Fibroblast of pulmonary artery (primary cell): ENCODE data around the gene SBF1.

ENCODE experiments used
- DNase-seq: peaks from one replicate; pipeline ENCODE4 v3.0.0-alpha.2; 2010; ENCODE audit warnings: low read depth
- H3K4me3 ChIP-seq: replicated peaks from 2 replicates; pipeline ENCODE4 v1.5.1; 2011; ENCODE audit warnings: low read depth, mild to moderate bottlenecking, control low read depth, low read length, moderate library complexity
- TF ChIP-seq, protein P1 (sequence below): IDR thresholded peaks from 2 replicates; pipeline ENCODE4 v1.5.1; 2011; ENCODE audit warnings: mild to moderate bottlenecking, control low read depth, low read length, inconsistent platforms; ENCODE audit errors: missing control alignments

The SBF1 gene

DNA sequence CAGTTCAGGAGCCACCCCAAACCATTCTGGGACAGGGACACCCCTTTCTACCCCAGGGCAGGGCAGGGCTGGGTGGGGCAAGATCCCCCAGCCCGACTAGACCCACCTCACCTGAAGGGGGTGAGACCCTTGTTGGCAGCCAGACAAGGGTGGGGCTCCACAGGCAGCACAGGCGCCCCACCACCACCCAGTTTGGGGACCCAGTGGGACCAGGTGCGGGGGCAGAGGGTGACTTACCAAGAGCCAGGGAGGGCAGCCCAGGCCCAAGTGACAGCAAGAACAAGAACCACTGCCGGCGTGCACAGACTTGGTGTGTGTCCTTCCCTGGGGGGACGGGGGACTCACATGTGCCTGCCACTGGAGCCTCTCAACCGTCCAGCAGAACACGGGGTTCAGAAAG, 8.7 kb upstream of the SBF1 start:
- DNase-seq: no peak
- TF ChIP-seq, protein P1, sequence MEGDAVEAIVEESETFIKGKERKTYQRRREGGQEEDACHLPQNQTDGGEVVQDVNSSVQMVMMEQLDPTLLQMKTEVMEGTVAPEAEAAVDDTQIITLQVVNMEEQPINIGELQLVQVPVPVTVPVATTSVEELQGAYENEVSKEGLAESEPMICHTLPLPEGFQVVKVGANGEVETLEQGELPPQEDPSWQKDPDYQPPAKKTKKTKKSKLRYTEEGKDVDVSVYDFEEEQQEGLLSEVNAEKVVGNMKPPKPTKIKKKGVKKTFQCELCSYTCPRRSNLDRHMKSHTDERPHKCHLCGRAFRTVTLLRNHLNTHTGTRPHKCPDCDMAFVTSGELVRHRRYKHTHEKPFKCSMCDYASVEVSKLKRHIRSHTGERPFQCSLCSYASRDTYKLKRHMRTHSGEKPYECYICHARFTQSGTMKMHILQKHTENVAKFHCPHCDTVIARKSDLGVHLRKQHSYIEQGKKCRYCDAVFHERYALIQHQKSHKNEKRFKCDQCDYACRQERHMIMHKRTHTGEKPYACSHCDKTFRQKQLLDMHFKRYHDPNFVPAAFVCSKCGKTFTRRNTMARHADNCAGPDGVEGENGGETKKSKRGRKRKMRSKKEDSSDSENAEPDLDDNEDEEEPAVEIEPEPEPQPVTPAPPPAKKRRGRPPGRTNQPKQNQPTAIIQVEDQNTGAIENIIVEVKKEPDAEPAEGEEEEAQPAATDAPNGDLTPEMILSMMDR: no peak
- H3K4me3 ChIP-seq: no peak overlapping the region

DNA sequence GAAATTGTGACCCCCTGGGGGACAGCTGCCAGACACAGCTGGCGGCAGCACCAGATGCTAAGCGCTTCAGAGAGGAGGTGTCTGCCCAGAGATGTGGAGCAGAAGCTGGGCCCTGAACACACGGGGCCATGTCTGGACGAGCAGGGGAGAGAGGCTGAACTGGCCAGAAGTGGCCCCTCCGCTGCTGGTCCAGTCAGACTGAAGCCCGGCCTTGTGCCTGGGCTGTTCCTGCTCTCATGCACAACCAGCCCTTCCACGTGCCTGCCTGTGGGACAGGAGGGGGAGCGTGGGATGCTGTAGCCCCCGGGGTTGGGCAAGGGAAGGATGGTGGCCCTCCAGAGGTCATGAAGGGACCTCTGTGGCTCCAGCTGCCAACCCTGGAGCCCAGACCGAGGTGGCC, 8.3 kb upstream of the SBF1 start:
- TF ChIP-seq, protein P1: no peak
- H3K4me3 ChIP-seq: peak overlapping the region; percentile 64
- DNase-seq: no peak

DNA sequence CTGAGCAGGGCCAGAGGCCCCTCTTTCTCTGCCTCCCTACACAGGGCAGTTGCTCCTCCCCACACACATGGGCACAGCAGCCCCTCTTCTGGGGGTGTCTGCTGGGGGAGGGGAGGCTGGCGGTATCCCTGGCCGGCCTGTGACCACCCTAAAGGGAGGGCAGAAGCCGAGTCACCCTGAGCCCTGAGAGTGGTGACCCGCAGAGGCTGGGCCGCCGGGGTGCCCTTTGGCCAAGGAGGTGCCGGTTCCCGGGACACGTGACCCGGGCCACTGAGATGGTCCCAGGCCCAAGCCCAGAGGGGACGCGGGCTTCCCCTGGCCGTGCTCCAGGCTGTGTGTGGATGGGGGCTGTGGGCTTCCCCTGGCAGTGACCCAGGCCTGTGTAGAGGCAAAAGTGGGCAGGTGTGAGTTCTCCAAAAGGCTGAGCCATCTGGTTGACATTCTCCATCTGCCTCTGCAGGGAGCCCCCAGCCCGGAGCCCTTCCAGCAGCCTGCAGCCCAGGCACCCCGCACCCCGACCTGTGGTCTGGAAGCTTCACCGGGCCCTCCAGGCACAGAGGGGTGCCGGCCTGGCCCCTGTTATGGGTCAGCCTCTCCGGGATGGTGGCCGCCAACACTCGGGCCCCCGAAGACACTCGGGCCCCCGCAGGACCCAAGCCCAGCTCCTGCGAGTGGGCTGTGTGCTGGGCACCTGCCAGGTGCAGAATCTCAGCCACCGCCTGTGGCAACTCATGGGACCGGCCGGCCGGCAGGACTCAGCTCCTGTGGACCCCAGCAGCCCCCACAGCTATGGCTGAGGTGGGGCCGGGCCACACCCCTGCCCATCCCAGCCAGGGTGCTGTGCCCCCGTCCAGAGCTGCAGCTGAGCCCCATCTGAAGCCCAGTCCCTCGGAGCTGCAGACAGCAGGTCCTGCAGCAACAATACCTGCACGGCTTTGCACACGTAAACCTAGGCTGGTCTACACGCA, 7.6 kb upstream of the SBF1 start:
- peak overlapping the region; percentile 64 for H3K4me3 ChIP-seq
- TF ChIP-seq, protein P1: no peak
- no peak for DNase-seq

DNA sequence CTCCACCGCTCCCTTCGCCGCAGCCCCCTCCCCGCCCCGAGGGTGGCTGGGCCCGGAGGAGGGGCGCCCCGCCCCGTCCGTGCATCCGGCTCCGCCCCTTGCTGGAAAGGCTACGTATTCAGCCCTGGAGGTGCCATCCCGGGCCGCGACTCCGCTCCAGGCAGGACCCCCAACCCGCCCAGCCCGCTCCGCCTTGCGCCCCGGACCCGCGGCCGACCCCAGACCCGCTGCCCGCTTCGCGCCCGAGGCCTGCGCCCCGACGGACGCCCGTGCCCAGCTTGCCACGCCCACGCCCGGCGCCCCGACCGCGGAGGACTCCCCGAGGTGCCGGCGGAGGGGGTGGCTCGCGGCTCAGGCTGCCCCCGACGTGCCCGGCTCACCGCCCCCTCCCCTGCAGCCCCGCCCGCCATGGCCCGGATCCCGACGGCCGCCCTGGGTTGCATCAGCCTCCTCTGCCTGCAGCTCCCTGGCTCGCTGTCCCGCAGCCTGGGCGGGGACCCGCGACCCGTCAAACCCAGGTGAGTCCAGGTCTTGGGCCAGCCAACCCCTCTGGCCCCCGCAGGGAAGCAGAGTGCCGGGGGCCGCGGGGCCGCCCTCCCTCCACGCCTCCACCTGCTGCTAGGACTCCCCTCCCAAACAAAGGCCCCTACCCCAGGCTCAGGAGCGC, 6.7 kb upstream of the SBF1 start, which contains the start of gene ADM2:
Gene ADM2 (plus strand): TSS at position 104 of the 667 bp plus-strand sequence. CDS start 305 bp downstream, at position 409.
- H3K4me3 ChIP-seq: peak within 1 kb of the TSS; percentile 64
- no peak for DNase-seq
- TF ChIP-seq, protein P1: no peak

DNA sequence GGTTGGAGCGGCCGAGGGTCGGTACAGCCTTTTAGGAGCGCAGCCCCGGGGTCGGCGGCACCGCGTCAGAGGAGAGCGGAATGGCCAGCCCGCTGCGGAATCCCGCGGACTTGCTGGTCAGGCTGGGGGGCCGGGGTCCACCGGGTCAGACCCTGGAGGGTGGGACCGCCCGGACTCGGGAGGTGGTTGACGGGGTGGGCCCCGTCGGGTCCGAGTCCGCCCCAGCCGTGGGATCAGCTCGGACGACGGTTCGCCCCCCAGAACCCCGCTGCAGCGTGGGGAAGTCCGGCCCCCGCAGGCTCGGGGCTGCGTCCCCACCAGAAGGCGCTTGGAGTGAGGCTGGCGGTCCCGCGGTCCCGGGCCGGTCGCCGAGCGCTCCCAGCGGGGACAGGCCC, 6.2 kb upstream of the SBF1 start:
- H3K4me3 ChIP-seq: peak overlapping the region; percentile 64
- TF ChIP-seq, protein P1: no peak
- DNase-seq: no peak

DNA sequence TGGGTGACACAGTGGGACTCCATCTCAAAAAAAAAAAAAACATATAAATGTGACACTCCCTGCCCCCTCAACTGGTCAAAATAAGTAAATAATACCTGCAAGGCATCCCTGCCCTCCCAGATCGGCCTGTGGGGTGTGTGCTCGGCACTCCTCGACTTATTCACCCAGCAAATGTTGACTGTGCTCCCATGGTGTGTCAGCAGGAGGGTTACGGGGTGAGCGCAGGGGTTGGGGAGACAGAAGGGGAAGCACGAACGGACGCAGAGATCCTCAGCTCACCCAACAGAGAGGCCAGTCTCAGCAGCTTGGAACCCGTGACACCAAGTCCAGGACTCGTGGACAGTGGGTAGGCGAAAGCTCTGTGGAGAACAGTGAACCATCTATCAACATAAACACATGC, 4.9 kb upstream of the SBF1 start:
- no peak overlapping the region for H3K4me3 ChIP-seq
- TF ChIP-seq, protein P1: no peak
- DNase-seq: no peak
